ENCODE results near the gene PBX1. TPM values are rescaled to one million over a fixed set of nuclear protein-coding genes. Genes with fewer than 3 reads are reported as not detected.

Gene PBX1
- total and polyA plus RNA-seq, 2 experiments from 2014 or later, result 40.0 to 104 TPM

DNA sequence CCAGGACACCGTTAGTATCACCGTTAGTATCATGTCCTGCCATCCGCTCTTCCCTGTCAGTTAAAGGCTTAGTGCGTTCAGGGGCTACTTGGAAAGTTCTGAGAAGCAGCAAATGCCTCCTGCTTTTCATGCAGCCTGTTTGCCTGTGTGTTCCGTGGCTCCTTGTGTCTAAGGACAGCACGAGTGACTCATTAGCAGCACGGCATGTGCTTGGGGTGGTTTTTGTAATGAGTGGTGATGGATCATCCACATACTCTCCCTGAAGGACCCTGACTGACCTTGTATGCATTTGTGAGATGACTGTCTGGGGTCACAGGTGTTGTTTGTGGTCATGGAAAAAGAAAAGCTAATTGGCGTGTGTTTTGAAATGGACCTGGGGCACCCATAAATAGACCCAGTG is 221.9 kb downstream of the PBX1 start (continued):
- no peak for TF ChIP-seq ZNF462 (CRISPR knock-in tag; IDR thresholded peaks at IDR 0.05)
- no peak for TF ChIP-seq ZNF114 (CRISPR knock-in tag; IDR thresholded peaks at IDR 0.05)
- no peak for TF ChIP-seq JUNB (IDR thresholded peaks at IDR 0.05; ENCODE audit: unreplicated experiment)
- TF ChIP-seq EZH2phosphoT487 (IDR thresholded peaks at IDR 0.05; ENCODE audit: unreplicated experiment), result no peak
- TF ChIP-seq STAT1 (IDR thresholded peaks at IDR 0.05; ENCODE audit: unreplicated experiment), result no peak
- TF ChIP-seq NANOG (IDR thresholded peaks at IDR 0.05; ENCODE audit: borderline replicate concordance), result no peak

DNA sequence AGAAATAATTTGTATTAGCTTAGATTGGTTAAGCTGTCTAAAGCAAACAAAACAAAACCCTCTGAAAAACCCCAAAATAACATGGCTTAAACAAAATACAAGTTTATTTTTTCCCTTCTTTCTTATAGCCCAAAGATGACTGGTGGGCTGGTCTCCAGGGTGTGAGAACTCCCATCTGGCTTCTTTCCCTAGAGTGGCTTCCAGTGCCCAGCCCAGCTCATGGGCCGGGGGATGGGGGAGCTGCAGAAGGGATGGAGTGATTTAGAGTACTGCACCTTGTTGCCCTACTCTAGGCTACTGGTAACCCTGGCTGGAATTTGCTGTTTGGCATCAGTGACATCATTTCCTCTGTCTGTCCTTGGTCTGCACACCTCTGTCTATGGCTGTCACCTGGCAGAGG is 223.0 kb downstream of the PBX1 start:
- H3F3A ChIP-seq (replicated peaks; ENCODE audit: low read depth), result no peaks in the 10 kb centered on the region
- Mint-ChIP-seq H3K27me3 (ENCODE audit: insufficient read depth, low read depth, poor library complexity) (peaks cover 9% of the 10 kb centered on the region), H3K27ac (no peak overlapping the region; the same call in 1 of the 2 replicates), H3K4me3 (no peak overlapping the region), H3K36me3 (ENCODE audit: low read depth) (0 out of 3 replicates have a peak, but pooled peaks cover 5% of the 10 kb centered on the region), H3K4me1 (peaks cover 53% of the 10 kb centered on the region), H3K9me3 (no peaks in the 10 kb centered on the region)
- no peaks in the 10 kb centered on the region for H3K36me3 ChIP-seq (ENCODE audit: insufficient read depth)
- no peak overlapping the region for H3K4me3 ChIP-seq
- ATAC-seq (peak; percentile 17; the same call in 2 of the 3 replicates), DNase-seq (ENCODE audit: low spot score) (no peak)
- no peak overlapping the region for H3K27ac ChIP-seq (ENCODE audit: low read depth)
- H3K4me1 ChIP-seq (ENCODE audit: insufficient read depth), result peaks cover 23% of the 10 kb centered on the region
- no peaks in the 10 kb centered on the region; the same call in 1 of the 2 replicates for H4K20me1 ChIP-seq (replicated peaks; ENCODE audit: insufficient read depth)
- no peaks in the 10 kb centered on the region for H3K27me3 ChIP-seq (ENCODE audit: insufficient read depth)
- no peak overlapping the region for H2AFZ ChIP-seq
- peaks cover 78% of the 10 kb centered on the region for H3K79me2 ChIP-seq (replicated peaks; ENCODE audit: insufficient read depth)
- H3K9me2 ChIP-seq (ENCODE audit: insufficient read depth), result no peaks in the 10 kb centered on the region
- H3K4me2 ChIP-seq, result no peak overlapping the region
- TF ChIP-seq STAT1 (IDR thresholded peaks at IDR 0.05; ENCODE audit: unreplicated experiment) (no peak), NANOG (IDR thresholded peaks at IDR 0.05; ENCODE audit: borderline replicate concordance) (no peak), ZNF114 (CRISPR knock-in tag; IDR thresholded peaks at IDR 0.05) (no peak), POLR2AphosphoS5 (IDR thresholded peaks at IDR 0.05; ENCODE audit: low read depth) (no peak), JUNB (IDR thresholded peaks at IDR 0.05; ENCODE audit: unreplicated experiment) (no peak), ZNF462 (CRISPR knock-in tag; IDR thresholded peaks at IDR 0.05) (no peak), EZH2phosphoT487 (IDR thresholded peaks at IDR 0.05; ENCODE audit: unreplicated experiment) (no peak), CREB1 (CRISPR knock-in tag; IDR thresholded peaks at IDR 0.05; ENCODE audit: low read depth) (no peak), ZNF331 (CRISPR knock-in tag; IDR thresholded peaks at IDR 0.05; ENCODE audit: low read depth) (no peak), EZH2 (IDR thresholded peaks at IDR 0.05; ENCODE audit: low read depth, unreplicated experiment) (no peak)

Measured in GM23338 (cell line).